ENCODE data around the gene SRP14.
"Not testable (repeated sequence)": the region's sequence is repeated elsewhere in the genome, so short reads cannot be mapped to it uniquely, and the experiment has no call there.

The SRP14 gene

GRCh38 chr15:40038638-40039543 lies at the start of gene SRP14:
SRP14 (minus strand) TSS chr15:40039181; CDS start chr15:40039116, 65 bp downstream.
- peak; percentile 75 to 89 for DNase-seq

- no peak for DNase-seq
Measured at GRCh38 chr15:40087991-40088928, 49.3 kb upstream of the SRP14 start.

DNA sequence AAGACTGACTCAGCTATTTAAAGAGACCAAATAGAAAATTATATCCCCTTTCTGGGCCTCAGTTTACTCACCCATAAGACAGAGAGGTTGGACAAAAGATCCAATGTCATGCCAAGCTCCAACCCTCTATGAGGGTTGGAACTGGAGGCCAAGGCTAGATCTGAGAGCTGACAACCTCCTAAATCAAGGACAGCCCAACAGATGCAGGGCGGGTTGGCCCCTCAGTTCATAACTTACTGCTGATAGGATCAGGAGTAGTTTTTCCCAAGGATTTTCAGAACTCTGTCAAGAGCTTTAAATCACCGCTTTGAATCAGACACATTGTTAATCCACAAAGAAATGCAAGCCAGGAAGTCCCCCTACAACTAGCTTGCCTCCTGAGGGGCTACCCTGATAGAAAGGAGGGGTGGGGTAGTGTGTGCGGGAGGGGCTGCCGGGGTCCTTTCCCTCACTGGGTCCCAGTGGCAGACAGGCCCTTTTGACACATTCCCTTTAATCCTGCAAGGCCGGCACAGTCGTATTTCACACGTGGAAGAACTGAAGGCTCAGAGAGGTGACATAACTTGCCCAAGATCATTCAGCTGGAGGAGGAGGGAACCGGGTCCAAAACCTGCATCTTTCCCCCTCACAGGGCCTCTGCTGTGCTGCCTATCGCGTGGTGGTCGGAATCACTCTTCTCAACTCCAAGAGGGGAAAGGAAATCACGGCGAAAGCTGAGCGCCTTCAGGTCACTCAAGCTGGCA lies 48.3 kb upstream of the SRP14 start:
- DNase-seq, result peak; percentile 29 to 66

- DNase-seq, result no peak
Measured at GRCh38 chr15:40085266-40085665, 46.3 kb upstream of the SRP14 start.

GRCh38 chr15:40084650-40085049 lies 45.7 kb upstream of the SRP14 start:
- DNase-seq, result no peak

- no peak for DNase-seq
Measured at GRCh38 chr15:40082195-40082883, 43.4 kb upstream of the SRP14 start.

- DNase-seq, result peak in 1 of 2 experiments; percentile 17
Measured at GRCh38 chr15:40081691-40082194, 42.8 kb upstream of the SRP14 start.

- DNase-seq, result no peak
Measured at GRCh38 chr15:40080847-40081246, 41.9 kb upstream of the SRP14 start.

GRCh38 chr15:40080104-40080503 lies 41.1 kb upstream of the SRP14 start:
- DNase-seq, result no peak

DNA sequence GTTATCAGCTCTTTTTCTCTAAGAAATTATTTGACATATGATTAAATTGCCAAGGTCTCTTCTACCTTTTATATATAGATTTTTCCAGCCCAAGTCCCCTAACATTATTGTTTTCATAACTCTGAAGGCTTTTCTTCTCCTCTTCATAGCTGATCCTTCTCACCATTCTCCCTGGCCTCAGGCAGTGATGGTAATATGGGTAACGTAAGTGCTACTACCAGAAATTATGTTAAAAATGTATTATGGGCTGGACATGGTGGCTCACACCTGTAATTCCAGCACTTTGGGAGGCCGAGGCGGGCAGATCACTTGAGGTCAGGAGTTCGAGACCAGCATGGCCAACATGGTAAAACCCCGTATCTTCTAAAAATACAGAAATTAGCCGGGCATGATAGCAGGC lies 40.5 kb upstream of the SRP14 start:
- no peak for DNase-seq

DNA sequence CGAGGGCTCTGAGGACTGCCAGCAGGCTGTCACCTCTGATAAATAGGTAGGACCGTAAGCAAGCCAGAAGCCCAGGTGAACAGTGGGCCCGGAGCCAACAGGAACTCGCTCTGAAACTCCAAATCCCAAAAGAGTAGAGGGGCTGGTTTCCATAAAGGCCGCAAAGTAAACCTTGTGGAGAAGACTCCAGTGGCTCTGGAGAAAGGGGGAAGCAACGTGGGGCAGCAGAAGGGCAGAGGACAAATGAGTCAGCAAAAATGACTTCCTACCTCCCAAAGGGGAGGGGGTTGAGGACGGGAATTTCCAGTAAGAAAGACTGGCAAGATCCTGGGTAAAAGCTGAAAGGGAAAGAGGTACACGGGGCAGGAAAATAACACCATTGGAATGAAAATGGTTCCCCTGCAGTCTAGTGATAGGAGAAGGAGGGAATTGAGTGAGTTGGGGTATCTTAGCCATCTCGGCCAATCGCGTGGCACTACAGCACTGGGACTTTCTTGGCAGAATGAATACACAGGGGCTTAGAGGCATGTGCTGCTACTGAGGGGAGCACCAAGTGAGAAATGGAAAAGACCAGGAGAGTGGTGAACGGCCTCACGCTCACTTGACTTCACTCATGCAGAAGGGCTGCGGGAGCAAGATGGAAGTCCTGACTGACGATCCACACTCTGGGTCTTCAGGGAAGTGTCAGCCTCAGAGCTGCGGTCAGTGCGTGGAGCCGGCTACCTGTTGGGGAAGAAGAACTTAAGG lies 36.5 kb upstream of the SRP14 start:
- DNase-seq, result no peak

- DNase-seq, result not testable (repeated sequence)
Measured at GRCh38 chr15:40074656-40075055, 35.7 kb upstream of the SRP14 start.

- DNase-seq, result not testable (repeated sequence)
Measured at GRCh38 chr15:40073716-40074490, 34.9 kb upstream of the SRP14 start.

- no peak for DNase-seq
Measured at GRCh38 chr15:40072216-40072990, 33.4 kb upstream of the SRP14 start.

- DNase-seq, result no peak
Measured at GRCh38 chr15:40070608-40071218, 31.7 kb upstream of the SRP14 start.

- DNase-seq, result no peak
Measured at GRCh38 chr15:40070166-40070557, 31.2 kb upstream of the SRP14 start.

DNA sequence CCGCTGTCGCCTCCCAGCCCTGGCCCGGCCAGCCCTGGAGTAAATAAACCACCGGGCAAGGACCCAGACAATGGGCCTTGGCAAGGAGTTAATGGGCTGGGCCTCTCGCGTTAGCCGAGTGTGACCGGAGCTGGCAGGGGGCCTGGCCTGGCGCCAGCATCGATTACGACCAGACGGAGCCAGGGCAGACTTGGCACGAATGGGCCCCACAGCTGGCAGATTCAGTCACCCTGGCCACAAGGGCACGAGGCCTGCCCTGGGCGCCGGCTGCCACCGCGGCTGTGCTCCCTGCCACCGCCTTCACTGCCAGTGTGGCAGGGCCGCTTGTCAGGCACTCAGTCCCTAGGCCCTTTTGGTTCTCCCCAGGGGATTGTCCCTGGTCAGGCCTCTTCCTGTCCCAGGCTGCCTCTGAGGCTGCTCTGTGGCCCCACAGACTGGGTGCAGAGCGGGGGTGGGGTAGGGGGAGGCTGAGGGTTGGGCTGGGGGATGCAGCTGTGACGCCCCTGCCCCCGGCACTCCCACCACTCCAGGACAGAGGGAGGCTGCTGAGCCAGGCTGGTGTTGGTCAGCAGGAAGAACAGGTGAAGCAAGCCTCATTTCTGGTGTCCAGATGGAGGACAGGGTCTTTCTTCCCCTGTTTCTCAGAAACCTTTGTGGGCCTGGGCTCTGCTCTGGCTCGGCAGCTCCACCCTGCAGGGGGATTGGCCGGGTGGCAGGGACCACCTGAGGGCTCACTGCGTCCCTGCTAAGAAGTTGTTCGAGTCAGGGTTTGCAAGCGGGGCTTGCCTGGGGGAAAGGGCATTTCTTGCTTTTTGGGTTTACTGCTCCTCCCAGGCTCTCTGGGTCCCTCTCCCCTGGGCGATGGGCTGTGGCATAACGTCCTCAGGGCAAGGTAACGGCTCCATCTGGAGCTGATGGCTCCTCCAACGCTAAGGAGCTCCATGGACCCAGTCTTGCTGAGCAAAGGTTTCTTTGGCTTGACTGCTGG lies 30.5 kb upstream of the SRP14 start:
- peak; percentile 94 to 98 for DNase-seq
